Cardiac fibroblast (primary cell): ENCODE results near the gene POLE3.

ENCODE experiments used
- DNase-seq, 2 donors: peaks; one replicate each; pipeline versions ENCODE4 v3.0.0 to v3.0.0-alpha.2; 2010; ENCODE audit warnings: low read depth in 2 of 2
- H3K4me3 ChIP-seq, 2 donors: replicated peaks in 1 of 2; 1 replicate in 1 of 2; 2 replicates in 1 of 2; pipeline ENCODE4 v1.5.1; 2011; ENCODE audit warnings: low read depth in 2 of 2, low read length in 2 of 2, mild to moderate bottlenecking in 2 of 2, moderate library complexity in 1 of 2
- CTCF ChIP-seq: IDR thresholded peaks from one replicate; pipeline ENCODE4 v1.5.1; 2011; ENCODE audit warnings: low read depth, mild to moderate bottlenecking, low read length, inconsistent platforms

The POLE3 gene

GRCh38 chr9:113425072-113425471, 14.6 kb upstream of the POLE3 start:
- TF ChIP-seq CTCF = no peak
- no peak overlapping the region for H3K4me3 ChIP-seq
- DNase-seq = no peak

- no peak for TF ChIP-seq CTCF
- no peak for DNase-seq
Observed at GRCh38 chr9:113421726-113422125, 11.3 kb upstream of the POLE3 start.

GRCh38 chr9:113417370-113417769, 6.9 kb upstream of the POLE3 start:
- no peak for TF ChIP-seq CTCF
- H3K4me3 ChIP-seq = no peak overlapping the region
- DNase-seq = peak in 1 of 2 donors; percentile 11

More at GRCh38 chr9:113421726-113422125, 11.3 kb upstream of the POLE3 start:
- no peak overlapping the region for H3K4me3 ChIP-seq

GRCh38 chr9:113416149-113416721, 5.8 kb upstream of the POLE3 start:
- DNase-seq = no peak
- H3K4me3 ChIP-seq = no peak overlapping the region

GRCh38 chr9:113409883-113410206, 630 bp downstream of the POLE3 start:
- TF ChIP-seq CTCF = no peak
- peak in 1 of 2 donors; percentile 13 for DNase-seq
- H3K4me3 ChIP-seq = peak overlapping the region; percentile 87 to 96

More at GRCh38 chr9:113416149-113416721, 5.8 kb upstream of the POLE3 start:
- no peak for TF ChIP-seq CTCF

- H3K4me3 ChIP-seq = peak overlapping the region; percentile 87 to 96
- TF ChIP-seq CTCF = no peak
- DNase-seq = no peak
Observed at GRCh38 chr9:113409481-113409880, 994 bp downstream of the POLE3 start.
